Right kidney (tissue), 9 donors: ENCODE data around the gene FGFBP2.
A peak's percentile ranks its signal among the peaks of the same experiment; 100 is the strongest.

Experiments
- DNase-seq: peaks from one replicate; pipeline ENCODE4 v3.0.0-alpha.2; 2016
- long read RNA-seq, 8 donors: transcript quantifications; one replicate each; lab custom pipeline, GENCODE V29; 2026

FGFBP2 gene
- long read RNA-seq, donor 1: 0 reads
- long read RNA-seq, donor 2: 0 reads
- long read RNA-seq, donor 3: 0 reads
- long read RNA-seq, donor 4: 0 reads
- long read RNA-seq, donor 5: 0 reads
- long read RNA-seq, donor 6: 0 reads
- long read RNA-seq, donor 7: 0 reads
- long read RNA-seq, donor 8: 0 reads

- DNase-seq: no peak
Observed at GRCh38 chr4:15963001-15963451, at the start of gene FGFBP2. Gene FGFBP2 (minus strand): TSS chr4:15963175. CDS start chr4:15963129, 46 bp downstream.

- DNase-seq: no peak
Observed at GRCh38 chr4:16011173-16011572, 48.2 kb upstream of the FGFBP2 start.

GRCh38 chr4:16009153-16009552 is 46.2 kb upstream of the FGFBP2 start:
- no peak for DNase-seq

- DNase-seq: no peak
Observed at GRCh38 chr4:16007471-16008095, 44.6 kb upstream of the FGFBP2 start.

- no peak for DNase-seq
Observed at GRCh38 chr4:16006771-16007446, 43.9 kb upstream of the FGFBP2 start.

- DNase-seq: no peak
Observed at GRCh38 chr4:16005676-16006075, 42.7 kb upstream of the FGFBP2 start.

GRCh38 chr4:16001484-16001858 is 38.5 kb upstream of the FGFBP2 start:
- no peak for DNase-seq

- DNase-seq: peak; percentile 42
Observed at GRCh38 chr4:16000708-16001483, 37.9 kb upstream of the FGFBP2 start.

- DNase-seq: no peak
Observed at GRCh38 chr4:15996773-15997172, 33.8 kb upstream of the FGFBP2 start.

GRCh38 chr4:15995826-15996225 is 32.9 kb upstream of the FGFBP2 start:
- no peak for DNase-seq

- no peak for DNase-seq
Observed at GRCh38 chr4:15992167-15992485, 29.2 kb upstream of the FGFBP2 start.

GRCh38 chr4:15990570-15991285 is 27.8 kb upstream of the FGFBP2 start:
- no peak for DNase-seq

GRCh38 chr4:15989424-15989823 is 26.4 kb upstream of the FGFBP2 start:
- no peak for DNase-seq

- DNase-seq: no peak
Observed at GRCh38 chr4:15988222-15988621, 25.2 kb upstream of the FGFBP2 start.

- DNase-seq: no peak
Observed at GRCh38 chr4:15986907-15987306, 23.9 kb upstream of the FGFBP2 start.

- DNase-seq: no peak
Observed at GRCh38 chr4:15983610-15984009, 20.6 kb upstream of the FGFBP2 start.

GRCh38 chr4:15982842-15983524 is 20.0 kb upstream of the FGFBP2 start:
- DNase-seq: no peak

GRCh38 chr4:15976456-15977447 is 13.8 kb upstream of the FGFBP2 start:
- no peak for DNase-seq

- DNase-seq: no peak
Observed at GRCh38 chr4:15971068-15971801, 8.3 kb upstream of the FGFBP2 start.
